Measurements from ENCODE around the gene FAR2. TPM values are rescaled to one million over a fixed set of nuclear protein-coding genes. Genes with fewer than 3 reads are reported as not detected.

The FAR2 gene
- polyA plus RNA-seq, 1 of the 3 experiments (the other 2 are of a cell fraction) = 7.4 TPM

DNA sequence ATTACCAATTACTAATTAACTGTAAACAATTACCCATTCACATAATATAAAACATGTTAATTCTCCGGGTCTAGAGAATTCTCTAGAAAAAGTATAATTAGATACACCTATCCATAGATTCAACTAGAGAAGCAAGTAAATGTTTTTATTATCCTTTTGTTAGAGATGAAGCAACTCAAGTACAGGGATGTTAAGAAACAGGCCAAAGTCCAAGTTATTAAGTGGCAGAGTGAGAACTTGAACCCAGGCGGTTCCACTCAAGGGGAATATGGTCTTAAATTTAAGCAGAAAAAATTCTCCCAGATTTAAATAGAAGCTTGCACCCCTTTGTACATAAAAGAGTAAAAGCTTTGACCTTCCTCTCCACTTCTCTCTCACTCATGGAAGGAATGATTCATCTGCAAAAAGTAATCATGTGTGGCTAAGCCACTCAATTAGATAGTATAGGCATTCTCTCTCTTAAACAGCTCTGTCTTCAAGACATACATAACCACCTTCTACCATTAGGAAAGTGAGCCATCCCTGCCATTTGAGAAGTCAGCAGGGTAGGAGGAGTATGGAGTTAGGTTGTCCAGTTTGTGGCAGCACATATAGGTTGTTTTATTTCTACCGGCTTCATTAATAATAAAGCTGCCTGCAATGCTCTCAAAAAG lies 197.8 kb downstream of the FAR2 start:
- no peak overlapping the region for H3K9ac ChIP-seq
- no peaks in the 10 kb centered on the region for H3K27me3 ChIP-seq (ENCODE audit: insufficient read depth)
- TF ChIP-seq JUND (IDR thresholded peaks at IDR 0.05) = no peak
- no peak for TF ChIP-seq MEF2A (IDR thresholded peaks at IDR 0.05; ENCODE audit: borderline replicate concordance, low read depth)
- TF ChIP-seq, protein P1, sequence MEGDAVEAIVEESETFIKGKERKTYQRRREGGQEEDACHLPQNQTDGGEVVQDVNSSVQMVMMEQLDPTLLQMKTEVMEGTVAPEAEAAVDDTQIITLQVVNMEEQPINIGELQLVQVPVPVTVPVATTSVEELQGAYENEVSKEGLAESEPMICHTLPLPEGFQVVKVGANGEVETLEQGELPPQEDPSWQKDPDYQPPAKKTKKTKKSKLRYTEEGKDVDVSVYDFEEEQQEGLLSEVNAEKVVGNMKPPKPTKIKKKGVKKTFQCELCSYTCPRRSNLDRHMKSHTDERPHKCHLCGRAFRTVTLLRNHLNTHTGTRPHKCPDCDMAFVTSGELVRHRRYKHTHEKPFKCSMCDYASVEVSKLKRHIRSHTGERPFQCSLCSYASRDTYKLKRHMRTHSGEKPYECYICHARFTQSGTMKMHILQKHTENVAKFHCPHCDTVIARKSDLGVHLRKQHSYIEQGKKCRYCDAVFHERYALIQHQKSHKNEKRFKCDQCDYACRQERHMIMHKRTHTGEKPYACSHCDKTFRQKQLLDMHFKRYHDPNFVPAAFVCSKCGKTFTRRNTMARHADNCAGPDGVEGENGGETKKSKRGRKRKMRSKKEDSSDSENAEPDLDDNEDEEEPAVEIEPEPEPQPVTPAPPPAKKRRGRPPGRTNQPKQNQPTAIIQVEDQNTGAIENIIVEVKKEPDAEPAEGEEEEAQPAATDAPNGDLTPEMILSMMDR (IDR thresholded peaks at IDR 0.05) = no peak
- TF ChIP-seq, protein P2, sequence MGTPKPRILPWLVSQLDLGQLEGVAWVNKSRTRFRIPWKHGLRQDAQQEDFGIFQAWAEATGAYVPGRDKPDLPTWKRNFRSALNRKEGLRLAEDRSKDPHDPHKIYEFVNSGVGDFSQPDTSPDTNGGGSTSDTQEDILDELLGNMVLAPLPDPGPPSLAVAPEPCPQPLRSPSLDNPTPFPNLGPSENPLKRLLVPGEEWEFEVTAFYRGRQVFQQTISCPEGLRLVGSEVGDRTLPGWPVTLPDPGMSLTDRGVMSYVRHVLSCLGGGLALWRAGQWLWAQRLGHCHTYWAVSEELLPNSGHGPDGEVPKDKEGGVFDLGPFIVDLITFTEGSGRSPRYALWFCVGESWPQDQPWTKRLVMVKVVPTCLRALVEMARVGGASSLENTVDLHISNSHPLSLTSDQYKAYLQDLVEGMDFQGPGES (IDR thresholded peaks at IDR 0.05; ENCODE audit: low read depth, low read length) = no peak
- TF ChIP-seq GABPA (IDR thresholded peaks at IDR 0.05; ENCODE audit: low read depth) = no peak
- TF ChIP-seq RCOR1 (IDR thresholded peaks at IDR 0.05; ENCODE audit: low read length) = no peak
- TF ChIP-seq, protein P3, sequence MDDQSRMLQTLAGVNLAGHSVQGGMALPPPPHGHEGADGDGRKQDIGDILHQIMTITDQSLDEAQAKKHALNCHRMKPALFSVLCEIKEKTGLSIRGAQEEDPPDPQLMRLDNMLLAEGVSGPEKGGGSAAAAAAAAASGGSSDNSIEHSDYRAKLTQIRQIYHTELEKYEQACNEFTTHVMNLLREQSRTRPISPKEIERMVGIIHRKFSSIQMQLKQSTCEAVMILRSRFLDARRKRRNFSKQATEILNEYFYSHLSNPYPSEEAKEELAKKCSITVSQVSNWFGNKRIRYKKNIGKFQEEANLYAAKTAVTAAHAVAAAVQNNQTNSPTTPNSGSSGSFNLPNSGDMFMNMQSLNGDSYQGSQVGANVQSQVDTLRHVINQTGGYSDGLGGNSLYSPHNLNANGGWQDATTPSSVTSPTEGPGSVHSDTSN (IDR thresholded peaks at IDR 0.05) = no peak
- TF ChIP-seq TAF1 (IDR thresholded peaks at IDR 0.05; ENCODE audit: borderline replicate concordance, low read depth, low read length) = no peak
- TF ChIP-seq SIN3A (IDR thresholded peaks at IDR 0.05; ENCODE audit: borderline replicate concordance, low read depth, low read length) = no peak
- no peak for TF ChIP-seq RAD21 (IDR thresholded peaks at IDR 0.05; ENCODE audit: low read length)
- no peak for TF ChIP-seq NFIC (IDR thresholded peaks at IDR 0.05; ENCODE audit: borderline replicate concordance)
- no peak for TF ChIP-seq POLR2AphosphoS5 (IDR thresholded peaks at IDR 0.05; ENCODE audit: low read depth, low read length)
- no peak for TF ChIP-seq EZH2phosphoT487 (IDR thresholded peaks at IDR 0.05; ENCODE audit: borderline replicate concordance, low read depth)
- TF ChIP-seq CHD2 (IDR thresholded peaks at IDR 0.05; ENCODE audit: low read length, partially characterized antibody) = no peak
- TF ChIP-seq TCF12 (IDR thresholded peaks at IDR 0.05) = no peak
- TF ChIP-seq FOXJ3 (CRISPR knock-in tag; IDR thresholded peaks at IDR 0.05) = no peak
- TF ChIP-seq NRF1 (IDR thresholded peaks at IDR 0.05; ENCODE audit: low read depth, low read length) = no peak
- no peaks in the 10 kb centered on the region for H3K4me1 ChIP-seq (ENCODE audit: control insufficient read depth in 1 of 2, insufficient read depth in 2 of 2, low read depth in 1 of 2, low read length in 1 of 2)
- POLR2A ChIA-PET = no interaction called here
- H3K9me3 ChIP-seq = no peaks in the 10 kb centered on the region
- no peak for DNase-seq
- no peaks in the 10 kb centered on the region for H4K20me1 ChIP-seq (ENCODE audit: insufficient read depth)
- CTCF ChIA-PET = interaction anchor here (0.7 to 1.3 kb wide), 2 partner anchors 9 to 38 kb away, joined by 3 read pairs; no protein-coding TSS in a partner anchor
- no peak overlapping the region for H3K27ac ChIP-seq (ENCODE audit: low read depth in 2 of 2, low read length in 1 of 2)
- H3K36me3 ChIP-seq (replicated peaks in 1 of 2; ENCODE audit: control insufficient read depth in 1 of 2, insufficient read depth in 2 of 2, low read length in 1 of 2) = peaks cover 59 to 68% of the 10 kb centered on the region in 2 experiments
- H2AFZ ChIP-seq (ENCODE audit: low read depth) = no peak overlapping the region
- no peak overlapping the region for H3K4me2 ChIP-seq
- WGBS (ENCODE audit: low lambda C conversion rate) = 98% methylated on average over 3 of the region's 3 CpGs
- H3K4me3 ChIP-seq (ENCODE audit: low read depth in 2 of 2, low read length in 1 of 2) = no peak overlapping the region
- H3K79me2 ChIP-seq (ENCODE audit: insufficient read depth) = no peaks in the 10 kb centered on the region
- peaks cover 3% of the 10 kb centered on the region for H3F3A ChIP-seq (replicated peaks; ENCODE audit: insufficient read depth)
- H3K9me2 ChIP-seq = 0 out of 2 replicates have a peak, but pooled peaks cover 3% of the 10 kb centered on the region
